Activated CD4-positive, alpha-beta T cell treated with anti-CD3 and anti-CD28 coated beads, Interleukin-2, amount 50 U/mL, for 1 hour (primary cell): ENCODE measurements around the gene CHD5.
"Not testable (repeated sequence)": the region's sequence is repeated elsewhere in the genome, so short reads cannot be mapped to it uniquely, and the experiment has no call there.

ENCODE experiments used
- DNase-seq: peaks from one replicate; pipeline ENCODE4 v3.0.0-alpha.2; 2020

The CHD5 gene

GRCh38 chr1:6180268-6180706, at the start of gene CHD5:
CHD5 (minus strand) TSS chr1:6180321; CDS start chr1:6180023, 298 bp downstream.
- DNase-seq: peak; percentile 20

GRCh38 chr1:6225651-6226050, 45.5 kb upstream of the CHD5 start:
- no peak for DNase-seq

GRCh38 chr1:6224718-6225117, 44.6 kb upstream of the CHD5 start:
- DNase-seq: no peak

- DNase-seq: no peak
Observed at GRCh38 chr1:6223617-6224016, 43.5 kb upstream of the CHD5 start.

GRCh38 chr1:6222636-6223035, 42.5 kb upstream of the CHD5 start:
- DNase-seq: no peak

GRCh38 chr1:6221210-6221784, 41.2 kb upstream of the CHD5 start:
- no peak for DNase-seq

GRCh38 chr1:6220236-6220635, 40.1 kb upstream of the CHD5 start:
- no peak for DNase-seq

- DNase-seq: not testable (repeated sequence)
Observed at GRCh38 chr1:6219641-6220040, 39.5 kb upstream of the CHD5 start.

GRCh38 chr1:6218375-6219164, 38.4 kb upstream of the CHD5 start:
- no peak for DNase-seq

- DNase-seq: no peak
Observed at GRCh38 chr1:6212193-6212959, 32.3 kb upstream of the CHD5 start.

- DNase-seq: no peak
Observed at GRCh38 chr1:6211731-6212130, 31.6 kb upstream of the CHD5 start.

GRCh38 chr1:6210591-6211355, 30.7 kb upstream of the CHD5 start:
- no peak for DNase-seq

GRCh38 chr1:6209661-6210580, 29.8 kb upstream of the CHD5 start:
- DNase-seq: no peak

- DNase-seq: no peak
Observed at GRCh38 chr1:6208723-6209660, 28.9 kb upstream of the CHD5 start.

- no peak for DNase-seq
Observed at GRCh38 chr1:6207921-6208320, 27.8 kb upstream of the CHD5 start.

- no peak for DNase-seq
Observed at GRCh38 chr1:6207075-6207885, 27.2 kb upstream of the CHD5 start.

- no peak for DNase-seq
Observed at GRCh38 chr1:6206520-6206855, 26.4 kb upstream of the CHD5 start.

GRCh38 chr1:6205849-6206519, 25.9 kb upstream of the CHD5 start, which contains the start of gene RNF207:
RNF207 (plus strand) TSS chr1:6206119; CDS start chr1:6206536, 417 bp downstream.
- DNase-seq: peak; percentile 44

- DNase-seq: no peak
Observed at GRCh38 chr1:6202256-6202655, 22.1 kb upstream of the CHD5 start.
